Measurements from ENCODE around the gene NLRP5. TPM values are rescaled to one million over a fixed set of nuclear protein-coding genes. Genes with fewer than 3 reads are reported as not detected.

The NLRP5 gene
- total RNA-seq, 1 donor from 2014 or later: not detected

DNA sequence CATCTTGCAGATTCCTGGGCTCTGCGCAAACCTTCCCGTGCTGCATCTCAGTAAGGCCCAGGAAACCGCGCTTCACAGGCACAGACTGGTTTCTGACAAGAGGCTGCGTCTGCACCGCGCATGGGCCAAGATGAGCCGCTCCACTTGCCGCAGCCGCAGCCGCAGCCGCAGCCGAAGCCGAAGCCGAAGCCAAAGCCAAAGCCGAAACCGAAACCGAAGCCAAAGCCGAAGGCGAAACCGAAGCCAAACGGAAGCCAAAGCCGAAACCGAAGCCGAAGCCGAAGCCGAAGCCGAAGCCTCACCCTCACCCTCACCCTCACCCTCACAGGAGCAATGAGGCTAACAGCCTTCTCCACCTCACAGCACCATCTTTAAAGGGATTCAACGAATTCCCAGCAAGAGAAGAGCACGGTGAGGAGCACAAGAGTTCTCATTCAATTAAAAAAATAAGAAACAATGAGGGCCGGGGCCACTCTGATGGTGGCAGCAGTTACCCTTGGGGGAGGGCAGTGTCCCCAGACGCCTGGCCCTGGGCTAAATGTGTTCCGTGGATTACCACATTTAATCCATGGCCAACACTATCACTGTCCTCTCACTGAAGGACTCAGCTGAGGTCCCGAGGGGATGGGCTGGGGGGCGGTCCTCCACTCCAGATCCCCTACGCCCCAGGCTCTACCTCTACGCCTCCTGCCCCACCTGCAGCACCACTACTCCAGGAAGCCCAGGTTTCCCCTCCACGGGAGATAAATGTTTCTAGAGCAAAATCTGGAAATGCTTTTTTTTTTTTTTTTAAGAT is 105.4 kb downstream of the NLRP5 start:
- no peak overlapping the region for H3K27ac Mint-ChIP-seq (ENCODE audit: unreplicated experiment)

DNA sequence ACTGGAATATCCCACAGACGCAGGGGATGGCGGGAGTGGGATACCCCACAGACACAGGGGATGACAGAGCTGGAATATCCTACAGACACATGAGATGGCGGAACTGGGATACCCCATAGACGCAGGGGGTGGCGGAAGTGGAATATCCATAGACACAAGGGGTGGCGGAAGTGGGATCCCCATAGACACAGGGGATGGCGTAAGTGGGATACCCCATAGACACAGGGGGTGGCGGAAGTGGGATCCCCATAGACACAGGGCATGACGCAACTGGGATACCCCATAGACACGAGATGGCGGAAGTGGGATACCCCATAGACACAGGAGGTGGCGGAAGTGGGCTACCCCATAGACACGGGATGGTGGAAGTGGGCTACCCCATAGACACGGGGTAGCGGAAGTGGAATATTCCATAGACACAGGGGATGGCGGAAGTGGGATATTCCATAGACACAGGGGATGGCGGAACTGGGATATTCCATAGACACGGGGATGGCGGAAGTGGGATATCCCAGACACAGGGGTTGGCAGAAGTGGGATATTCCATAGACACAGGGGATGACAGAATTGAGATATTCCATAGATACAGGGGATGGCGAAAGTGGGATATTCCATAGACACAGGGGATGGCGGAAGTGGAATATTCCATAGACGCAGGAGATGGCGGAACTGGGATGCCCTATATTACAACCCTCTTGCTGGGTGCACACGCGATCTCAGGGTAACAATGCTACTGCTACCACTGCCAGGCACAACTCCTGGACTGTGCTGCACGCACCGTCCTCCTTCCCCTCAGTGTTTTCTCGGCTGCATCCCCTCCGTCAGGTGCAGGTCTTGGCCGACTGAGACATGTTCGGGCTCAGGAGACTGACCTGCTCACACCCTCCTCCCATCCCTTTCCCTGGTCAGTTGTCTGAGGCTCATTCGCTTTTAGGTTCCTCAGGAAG is 106.4 kb downstream of the NLRP5 start:
- Histone ChIP-seq H3K79me2 (ENCODE audit: insufficient read depth, low read length) (peaks cover 53% of the 10 kb centered on the region), H3K4me3 (ENCODE audit: insufficient read depth, low read depth, low read length) (no peak overlapping the region), H3K4me1 (ENCODE audit: insufficient read depth, low read length) (peaks cover 9% of the 10 kb centered on the region), H3K4me2 (ENCODE audit: low read length) (no peak overlapping the region), H4K20me1 (ENCODE audit: insufficient read depth, low read length) (peaks cover 51% of the 10 kb centered on the region), H3K36me3 (ENCODE audit: insufficient read depth, low read length) (no peaks in the 10 kb centered on the region), H3K9ac (ENCODE audit: low read length) (no peak overlapping the region), H3K27ac (ENCODE audit: low read depth, low read length) (no peak overlapping the region), H2AFZ (ENCODE audit: low read depth, low read length) (no peak overlapping the region), H3K27me3 (ENCODE audit: insufficient read depth, low read length) (no peaks in the 10 kb centered on the region), H3K9me3 (ENCODE audit: insufficient read depth, low read depth, low read length) (peaks cover 5% of the 10 kb centered on the region)
- TF ChIP-seq, protein P1, sequence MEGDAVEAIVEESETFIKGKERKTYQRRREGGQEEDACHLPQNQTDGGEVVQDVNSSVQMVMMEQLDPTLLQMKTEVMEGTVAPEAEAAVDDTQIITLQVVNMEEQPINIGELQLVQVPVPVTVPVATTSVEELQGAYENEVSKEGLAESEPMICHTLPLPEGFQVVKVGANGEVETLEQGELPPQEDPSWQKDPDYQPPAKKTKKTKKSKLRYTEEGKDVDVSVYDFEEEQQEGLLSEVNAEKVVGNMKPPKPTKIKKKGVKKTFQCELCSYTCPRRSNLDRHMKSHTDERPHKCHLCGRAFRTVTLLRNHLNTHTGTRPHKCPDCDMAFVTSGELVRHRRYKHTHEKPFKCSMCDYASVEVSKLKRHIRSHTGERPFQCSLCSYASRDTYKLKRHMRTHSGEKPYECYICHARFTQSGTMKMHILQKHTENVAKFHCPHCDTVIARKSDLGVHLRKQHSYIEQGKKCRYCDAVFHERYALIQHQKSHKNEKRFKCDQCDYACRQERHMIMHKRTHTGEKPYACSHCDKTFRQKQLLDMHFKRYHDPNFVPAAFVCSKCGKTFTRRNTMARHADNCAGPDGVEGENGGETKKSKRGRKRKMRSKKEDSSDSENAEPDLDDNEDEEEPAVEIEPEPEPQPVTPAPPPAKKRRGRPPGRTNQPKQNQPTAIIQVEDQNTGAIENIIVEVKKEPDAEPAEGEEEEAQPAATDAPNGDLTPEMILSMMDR (IDR thresholded peaks at IDR 0.05; ENCODE audit: insufficient read depth, low read depth, low read length): no peak
- no peak for TF ChIP-seq EZH2 (IDR thresholded peaks at IDR 0.05; ENCODE audit: insufficient read depth, low read length)
- Mint-ChIP-seq H3K4me1 (ENCODE audit: low read depth, unreplicated experiment) (peaks cover 7% of the 10 kb centered on the region), H3K27me3 (ENCODE audit: low read depth, unreplicated experiment) (no peaks in the 10 kb centered on the region), H3K9me3 (ENCODE audit: unreplicated experiment) (peaks cover 3% of the 10 kb centered on the region), H3K27ac (ENCODE audit: unreplicated experiment) (no peak overlapping the region), H3K4me3 (ENCODE audit: unreplicated experiment) (no peak overlapping the region), H3K36me3 (ENCODE audit: low read depth, unreplicated experiment) (peaks cover 13% of the 10 kb centered on the region)
- FAIRE-seq (no peak), DNase-seq (ENCODE audit: low read depth) (no peak)

More for the DNA sequence above, 105.4 kb downstream of the NLRP5 start:
- TF ChIP-seq EZH2 (IDR thresholded peaks at IDR 0.05; ENCODE audit: insufficient read depth, low read length): no peak
- TF ChIP-seq, protein P1 (IDR thresholded peaks at IDR 0.05; ENCODE audit: insufficient read depth, low read depth, low read length): no peak
- FAIRE-seq: no peak
- DNase-seq (ENCODE audit: low read depth): no peak
- no peak overlapping the region for H3K4me3 ChIP-seq (ENCODE audit: insufficient read depth, low read depth, low read length)
- no peak overlapping the region for H3K9ac ChIP-seq (ENCODE audit: low read length)
- H3K4me1 ChIP-seq (ENCODE audit: insufficient read depth, low read length): peaks cover 9% of the 10 kb centered on the region
- Mint-ChIP-seq H3K4me1 (ENCODE audit: low read depth, unreplicated experiment) (peaks cover 7% of the 10 kb centered on the region), H3K4me3 (ENCODE audit: unreplicated experiment) (no peak overlapping the region), H3K9me3 (ENCODE audit: unreplicated experiment) (peaks cover 3% of the 10 kb centered on the region), H3K36me3 (ENCODE audit: low read depth, unreplicated experiment) (peaks cover 13% of the 10 kb centered on the region), H3K27me3 (ENCODE audit: low read depth, unreplicated experiment) (no peaks in the 10 kb centered on the region)
- H3K27me3 ChIP-seq (ENCODE audit: insufficient read depth, low read length): no peaks in the 10 kb centered on the region
- H3K79me2 ChIP-seq (ENCODE audit: insufficient read depth, low read length): peaks cover 49% of the 10 kb centered on the region
- H4K20me1 ChIP-seq (ENCODE audit: insufficient read depth, low read length): peaks cover 43% of the 10 kb centered on the region
- H3K27ac ChIP-seq (ENCODE audit: low read depth, low read length): no peak overlapping the region
- no peak overlapping the region for H2AFZ ChIP-seq (ENCODE audit: low read depth, low read length)
- peaks cover 5% of the 10 kb centered on the region for H3K9me3 ChIP-seq (ENCODE audit: insufficient read depth, low read depth, low read length)
- no peaks in the 10 kb centered on the region for H3K36me3 ChIP-seq (ENCODE audit: insufficient read depth, low read length)
- H3K4me2 ChIP-seq (ENCODE audit: low read length): no peak overlapping the region
